ENCODE results near the gene SLC31A1.

The SLC31A1 gene

GRCh38 chr9:113220467-113221002 is 809 bp upstream of the SLC31A1 start:
- peaks cover 51% of the 10 kb centered on the region for H3K4me1 ChIP-seq (ENCODE audit: control insufficient read depth, low read length)
- H3K9me2 ChIP-seq (replicated peaks; ENCODE audit: control insufficient read depth, low read length), result no peaks in the 10 kb centered on the region
- H3K4me2 ChIP-seq (ENCODE audit: low read length), result peak overlapping the region; percentile 93
- H4K20me1 ChIP-seq (ENCODE audit: control insufficient read depth, insufficient read depth, low read depth, low read length), result peaks cover 3% of the 10 kb centered on the region; the same call in 1 of the 2 replicates
- H3K4me3 ChIP-seq (ENCODE audit: low read length), result peak overlapping the region; percentile 94
- H3K9me3 ChIP-seq (ENCODE audit: control insufficient read depth, insufficient read depth, low read length), result no peaks in the 10 kb centered on the region
- no peak for TF ChIP-seq EZH2phosphoT487 (IDR thresholded peaks at IDR 0.05; ENCODE audit: borderline replicate concordance, low read length)
- no peak for TF ChIP-seq CTCF (IDR thresholded peaks at IDR 0.05; ENCODE audit: low read depth, low read length, poor library complexity, severe bottlenecking)
- peaks cover 60% of the 10 kb centered on the region for H3K36me3 ChIP-seq (ENCODE audit: control insufficient read depth, low read length)
- H3K27ac ChIP-seq (ENCODE audit: low read depth, low read length), result peak overlapping the region; percentile 94
- no peaks in the 10 kb centered on the region for H3K27me3 ChIP-seq (ENCODE audit: control insufficient read depth, low read length)
- H3F3A ChIP-seq (ENCODE audit: control insufficient read depth, insufficient read depth), result peaks cover 17% of the 10 kb centered on the region
- peaks cover 97% of the 10 kb centered on the region for H3K79me2 ChIP-seq (ENCODE audit: control insufficient read depth, low read length)

- Histone ChIP-seq H3K4me3 (ENCODE audit: low read length) (peak overlapping the region; percentile 94), H3F3A (ENCODE audit: control insufficient read depth, insufficient read depth) (peaks cover 17% of the 10 kb centered on the region), H3K4me2 (ENCODE audit: low read length) (peak overlapping the region; percentile 82), H3K27ac (ENCODE audit: low read depth, low read length) (0 out of 2 replicates have a peak overlapping the region, but pooled peaks have one; percentile 1), H3K9me3 (ENCODE audit: control insufficient read depth, insufficient read depth, low read length) (no peaks in the 10 kb centered on the region), H3K36me3 (ENCODE audit: control insufficient read depth, low read length) (peaks cover 49% of the 10 kb centered on the region), H3K9me2 (replicated peaks; ENCODE audit: control insufficient read depth, low read length) (no peaks in the 10 kb centered on the region), H3K27me3 (ENCODE audit: control insufficient read depth, low read length) (no peaks in the 10 kb centered on the region), H3K79me2 (ENCODE audit: control insufficient read depth, low read length) (peaks cover 93% of the 10 kb centered on the region), H4K20me1 (ENCODE audit: control insufficient read depth, insufficient read depth, low read depth, low read length) (peaks cover 3% of the 10 kb centered on the region; the same call in 1 of the 2 replicates), H3K4me1 (ENCODE audit: control insufficient read depth, low read length) (peaks cover 46% of the 10 kb centered on the region)
- no peak for TF ChIP-seq EZH2phosphoT487 (IDR thresholded peaks at IDR 0.05; ENCODE audit: borderline replicate concordance, low read length)
- TF ChIP-seq CTCF (IDR thresholded peaks at IDR 0.05; ENCODE audit: low read depth, low read length, poor library complexity, severe bottlenecking), result no peak
Observed at GRCh38 chr9:113221800-113222481, 597 bp downstream of the SLC31A1 start.

DNA sequence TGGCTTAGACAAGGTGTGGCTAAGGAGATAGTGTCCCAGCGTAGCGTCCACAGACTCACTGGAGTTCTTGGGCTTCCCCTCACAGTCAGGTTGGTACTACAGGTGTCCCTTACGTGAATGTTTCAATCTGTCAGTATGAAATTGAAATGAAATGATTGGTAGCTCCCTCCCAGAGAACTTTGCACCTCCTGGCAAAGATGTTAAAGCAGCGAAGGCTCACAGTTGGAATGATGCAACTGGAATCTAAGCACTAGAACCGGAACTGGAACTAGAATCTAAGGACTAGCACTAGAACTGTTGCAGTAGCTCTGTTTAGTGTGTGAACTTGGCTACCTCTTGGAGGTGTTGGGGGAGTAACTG is 1.1 kb downstream of the SLC31A1 start:
- peak overlapping the region; percentile 94 for H3K4me3 ChIP-seq (ENCODE audit: low read length)
- H3K27me3 ChIP-seq (ENCODE audit: control insufficient read depth, low read length), result no peaks in the 10 kb centered on the region
- no peaks in the 10 kb centered on the region for H3K9me3 ChIP-seq (ENCODE audit: control insufficient read depth, insufficient read depth, low read length)
- H3K9me2 ChIP-seq (replicated peaks; ENCODE audit: control insufficient read depth, low read length), result no peaks in the 10 kb centered on the region
- no peak overlapping the region for H3K27ac ChIP-seq (ENCODE audit: low read depth, low read length)
- H3F3A ChIP-seq (ENCODE audit: control insufficient read depth, insufficient read depth), result peaks cover 17% of the 10 kb centered on the region
- peaks cover 50% of the 10 kb centered on the region for H3K36me3 ChIP-seq (ENCODE audit: control insufficient read depth, low read length)
- TF ChIP-seq EZH2phosphoT487 (IDR thresholded peaks at IDR 0.05; ENCODE audit: borderline replicate concordance, low read length) (no peak), CTCF (IDR thresholded peaks at IDR 0.05; ENCODE audit: low read depth, low read length, poor library complexity, severe bottlenecking) (no peak)
- H3K4me1 ChIP-seq (ENCODE audit: control insufficient read depth, low read length), result peaks cover 46% of the 10 kb centered on the region
- H3K79me2 ChIP-seq (ENCODE audit: control insufficient read depth, low read length), result peaks cover 87% of the 10 kb centered on the region
- peaks cover 3% of the 10 kb centered on the region; the same call in 1 of the 2 replicates for H4K20me1 ChIP-seq (ENCODE audit: control insufficient read depth, insufficient read depth, low read depth, low read length)
- H3K4me2 ChIP-seq (ENCODE audit: low read length), result peak overlapping the region; percentile 82

Data from DOHH2 (cell line).